Activated CD4-positive, alpha-beta T cell treated with anti-CD3 and anti-CD28 coated beads for 36 hours (primary cell): ENCODE measurements around the gene LIM2. TPM values are rescaled to one million over a fixed set of nuclear protein-coding genes. Genes with fewer than 3 reads are reported as not detected.
A peak's percentile ranks its signal among the peaks of the same experiment; 100 is the strongest.

Experiments used
- ATAC-seq: fragments of 200-7000 bp; cut with Tn5 transposase; one replicate; pipeline ENCODE4 v1.10.0; 2021; ENCODE audit warnings: mild to moderate bottlenecking, moderate library complexity
- CTCF ChIA-PET: fragments of 350-600 bp; sonication (Branson Sonifier 250); formaldehyde crosslinking; loops from one replicate; lab custom pipeline; 2021; ENCODE audit warnings: antibody characterized with exemption; lab: Charles Lee
- POLR2A ChIA-PET: fragments of 350-600 bp; sonication (Branson Sonifier 250); formaldehyde crosslinking; loops from one replicate; lab custom pipeline; 2021; ENCODE audit warnings: antibody characterized with exemption, inconsistent platforms; lab: Charles Lee
- DNase-seq: peaks from one replicate; pipeline ENCODE4 v3.0.0-alpha.2; 2020
- H3K27ac Mint-ChIP-seq: one replicate; pipeline ENCODE4 v1.8.0; 2021; ENCODE audit warnings: mixed read lengths
- H3K27me3 Mint-ChIP-seq: one replicate; pipeline ENCODE4 v1.8.0; 2021; ENCODE audit warnings: mixed read lengths
- H3K36me3 Mint-ChIP-seq: one replicate; pipeline ENCODE4 v1.8.0; 2021; ENCODE audit warnings: low read depth, mixed read lengths
- H3K4me1 Mint-ChIP-seq: one replicate; pipeline ENCODE4 v1.8.0; 2021; ENCODE audit warnings: mixed read lengths
- H3K4me3 Mint-ChIP-seq: one replicate; pipeline ENCODE4 v1.8.0; 2021; ENCODE audit warnings: mild to moderate bottlenecking, moderate library complexity, mixed read lengths
- H3K9me3 Mint-ChIP-seq: one replicate; pipeline ENCODE4 v1.8.0; 2021; ENCODE audit warnings: low read depth, mixed read lengths
- intact Hi-C, 2 experiments: fragments of 100-400 bp; cut with DNase I in 1 of 2; cut with micrococcal nuclease in 1 of 2; formaldehyde crosslinking; loops; one replicate each; pipeline versions ENCODE4 v1.14.2 to v1.15.1; 2022 to 2024; cut with DNase I, micrococcal nuclease
- total RNA-seq, 2 experiments: library from RNA; stranded (reverse); gene quantifications; one replicate each; pipeline ENCODE4 v1.2.3, GENCODE V29; 2021

The LIM2 gene
- total RNA-seq, 2 experiments from 2014 or later = 0.27 TPM; not detected in 1

GRCh38 chr19:51372649-51373504 is 14.9 kb downstream of the LIM2 start, which contains the start of gene NKG7:
NKG7 (minus strand) TSS chr19:51372654; CDS start chr19:51372535, 119 bp downstream.
- ATAC-seq (peak; percentile 83), DNase-seq (peak; percentile 89)
- H3K27ac Mint-ChIP-seq = peak within 1 kb of the TSS; percentile 94
- peaks cover 73% of the 10 kb centered on the region for H3K4me1 Mint-ChIP-seq
- peaks cover 22% of the 10 kb centered on the region for H3K36me3 Mint-ChIP-seq
- intact Hi-C loops = loop anchor here (1.0 kb wide), 2 partner anchors 21 to 68 kb away; no protein-coding TSS in a partner anchor
- ChIA-PET POLR2A (interaction anchor here (0.6 to 1.9 kb wide), 3 partner anchors 18 to 22 kb away, joined by 3 to 7 read pairs (median 5); no protein-coding TSS in a partner anchor), CTCF (interaction anchor here (1.3 to 1.6 kb wide), 2 partner anchors 24 to 33 kb away, joined by 5 read pairs; no protein-coding TSS in a partner anchor)
- no peaks in the 10 kb centered on the region for H3K27me3 Mint-ChIP-seq
- no peaks in the 10 kb centered on the region for H3K9me3 Mint-ChIP-seq
- peak within 1 kb of the TSS; percentile 70 for H3K4me3 Mint-ChIP-seq

DNA sequence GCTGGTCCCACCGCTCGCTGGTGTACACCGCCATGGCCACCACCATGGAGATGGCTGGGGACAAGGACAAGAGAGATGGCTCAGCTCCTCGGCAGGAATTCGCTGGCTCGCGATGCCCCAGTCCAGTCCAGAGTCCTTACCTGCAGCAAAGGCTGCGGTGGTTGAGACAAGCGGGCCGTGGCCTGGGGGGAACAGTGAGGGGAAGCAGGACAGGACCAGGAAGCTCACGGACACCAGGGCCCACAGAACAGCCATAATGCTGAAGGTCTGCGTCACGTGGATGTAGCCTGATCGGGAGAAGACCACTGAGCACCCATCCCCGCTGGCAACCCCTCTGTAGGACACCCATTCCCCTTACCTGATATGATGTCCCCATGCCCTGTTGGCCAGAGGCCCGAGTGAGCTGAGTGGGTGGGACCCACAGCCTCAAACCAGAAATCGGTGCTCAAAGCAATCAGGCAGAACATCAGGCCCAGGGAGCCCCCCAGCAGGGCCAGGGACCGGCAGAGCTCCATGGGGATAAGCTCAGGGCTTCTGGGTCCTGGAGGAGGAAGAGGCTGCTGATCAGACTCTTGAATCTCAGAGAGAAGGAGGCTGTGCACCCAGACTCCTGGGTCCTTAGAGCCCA is 15.6 kb downstream of the LIM2 start:
- CTCF ChIA-PET = interaction anchor here (1.0 to 1.6 kb wide), 4 partner anchors 9 to 32 kb away, joined by 3 to 5 read pairs (median 5); no protein-coding TSS in a partner anchor

GRCh38 chr19:51371186-51371690 is 16.5 kb downstream of the LIM2 start:
- POLR2A ChIA-PET = interaction anchor here (1.1 kb wide), 1 partner anchor 24 kb away, joined by 6 read pairs; no protein-coding TSS in a partner anchor

More for the DNA sequence above, 15.6 kb downstream of the LIM2 start:
- POLR2A ChIA-PET = interaction anchor here (1.1 to 1.9 kb wide), 3 partner anchors 22 to 23 kb away, joined by 5 to 7 read pairs (median 6); no protein-coding TSS in a partner anchor
- Mint-ChIP-seq H3K27ac (peak overlapping the region; percentile 94), H3K4me1 (peaks cover 73% of the 10 kb centered on the region), H3K27me3 (no peaks in the 10 kb centered on the region), H3K36me3 (peaks cover 24% of the 10 kb centered on the region), H3K9me3 (no peaks in the 10 kb centered on the region), H3K4me3 (peak overlapping the region; percentile 70)
- intact Hi-C loops = loop anchor here in 1 of 2 experiments (1.0 kb wide), 1 partner anchor 69 kb away; no protein-coding TSS in a partner anchor
- DNase-seq = no peak
- ATAC-seq = no peak

DNA sequence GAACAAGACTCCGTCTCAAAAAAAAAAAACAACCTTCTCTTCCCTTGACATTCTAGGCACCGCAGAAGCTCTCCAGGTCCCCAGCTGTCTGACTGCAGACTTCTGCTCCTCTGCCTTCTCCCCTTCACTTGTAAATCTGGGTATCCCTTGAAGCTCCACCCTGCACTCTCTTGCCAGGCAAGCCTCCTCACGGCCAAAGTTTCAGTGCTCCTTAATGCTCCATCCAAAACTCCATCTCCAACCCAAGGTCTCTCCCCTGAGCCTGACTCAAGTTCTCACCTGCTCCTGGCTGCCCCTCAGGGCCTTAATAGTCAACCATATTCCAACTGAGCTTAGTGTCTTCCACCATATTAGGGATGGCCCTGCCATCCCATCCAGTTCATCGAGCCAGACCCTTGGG is 17.5 kb downstream of the LIM2 start:
- DNase-seq (no peak), ATAC-seq (no peak)
- POLR2A ChIA-PET = no interaction called here
- peaks cover 60% of the 10 kb centered on the region for H3K4me1 Mint-ChIP-seq
- H3K36me3 Mint-ChIP-seq = peaks cover 31% of the 10 kb centered on the region
- H3K27me3 Mint-ChIP-seq = no peaks in the 10 kb centered on the region
- H3K27ac Mint-ChIP-seq = peak overlapping the region; percentile 94
- peak overlapping the region; percentile 70 for H3K4me3 Mint-ChIP-seq
- CTCF ChIA-PET = interaction anchor here (0.6 to 1.2 kb wide), 3 partner anchors 11 to 1892 kb away, joined by 3 to 4 read pairs (median 3); no protein-coding TSS in a partner anchor
- intact Hi-C loops = no loop called here
- H3K9me3 Mint-ChIP-seq = no peaks in the 10 kb centered on the region

More at GRCh38 chr19:51371186-51371690, 16.5 kb downstream of the LIM2 start:
- Mint-ChIP-seq H3K27ac (peak overlapping the region; percentile 94), H3K36me3 (peaks cover 28% of the 10 kb centered on the region), H3K4me1 (peaks cover 65% of the 10 kb centered on the region), H3K4me3 (peak overlapping the region; percentile 70), H3K27me3 (no peaks in the 10 kb centered on the region), H3K9me3 (no peaks in the 10 kb centered on the region)
- no peak for ATAC-seq
- intact Hi-C loops = no loop called here
- CTCF ChIA-PET = interaction anchor here (1.0 to 1.3 kb wide), 3 partner anchors 8 to 32 kb away, joined by 3 to 5 read pairs (median 5); no protein-coding TSS in a partner anchor
- DNase-seq = no peak

DNA sequence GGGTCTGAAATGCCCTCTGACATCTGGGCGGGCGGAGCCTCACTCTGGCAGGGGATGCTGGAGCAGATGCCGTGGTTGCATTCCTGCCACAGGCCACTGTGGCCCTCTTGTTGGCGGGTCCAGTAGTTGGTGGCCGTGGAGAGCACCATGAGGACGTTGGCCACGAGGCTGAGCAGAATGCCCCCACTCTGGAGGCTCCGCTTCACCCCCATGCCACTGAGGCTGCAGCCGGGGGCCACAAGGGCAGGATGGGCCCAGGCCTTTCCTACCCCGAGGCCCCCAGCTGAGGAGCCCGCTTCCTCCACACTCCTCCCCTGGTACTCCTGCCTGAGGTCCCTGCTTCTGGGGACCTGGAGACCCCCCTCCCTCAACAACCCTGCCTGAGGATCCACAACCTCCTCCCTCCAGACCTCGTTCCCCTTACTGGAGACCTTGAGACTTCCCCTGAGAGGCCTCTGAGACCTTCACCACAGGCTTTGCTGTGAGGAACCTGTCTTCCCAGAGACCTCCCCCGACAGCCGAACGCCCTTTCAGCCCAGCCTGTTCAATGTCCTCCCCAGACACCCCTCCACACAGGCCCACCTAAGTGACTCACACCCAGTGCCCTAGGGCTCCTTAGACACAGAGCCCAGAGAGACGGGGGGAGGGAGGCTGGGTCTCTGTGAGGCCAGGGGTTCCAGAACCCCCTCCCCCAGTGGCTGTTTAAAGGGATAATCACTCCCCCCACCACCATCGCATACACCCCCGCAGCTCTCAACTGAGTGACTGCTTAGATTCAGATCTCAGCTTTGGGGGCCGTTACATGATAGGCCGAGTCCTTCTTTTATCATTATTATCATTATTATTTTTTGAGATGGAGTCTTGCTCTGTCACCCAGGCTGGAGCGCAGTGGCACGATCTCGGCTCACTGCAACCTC is 19.1 kb downstream of the LIM2 start, which contains the start of gene CLDND2:
CLDND2 (minus strand) TSS at position 638 of the 917 bp plus-strand sequence; CDS start at position 212, 426 bp downstream.
- peak within 1 kb of the TSS; percentile 90 for H3K4me3 Mint-ChIP-seq
- H3K9me3 Mint-ChIP-seq = no peaks in the 10 kb centered on the region
- ChIA-PET CTCF (interaction anchor here (1.0 to 1.7 kb wide), 5 partner anchors 11 to 53 kb away, joined by 3 to 11 read pairs (median 5); no protein-coding TSS in a partner anchor), POLR2A (interaction anchor here (0.9 to 2.1 kb wide), 4 partner anchors 14 to 80 kb away, joined by 4 to 11 read pairs (median 6); no protein-coding TSS in a partner anchor)
- peaks cover 58% of the 10 kb centered on the region for H3K4me1 Mint-ChIP-seq
- no peaks in the 10 kb centered on the region for H3K27me3 Mint-ChIP-seq
- H3K27ac Mint-ChIP-seq = peak within 1 kb of the TSS; percentile 97
- intact Hi-C loops = no loop called here
- peak; percentile 31 for DNase-seq
- ATAC-seq = no peak
- peaks cover 28% of the 10 kb centered on the region for H3K36me3 Mint-ChIP-seq

- Mint-ChIP-seq H3K27ac (peak overlapping the region; percentile 97), H3K4me1 (peaks cover 58% of the 10 kb centered on the region), H3K27me3 (no peaks in the 10 kb centered on the region), H3K36me3 (peaks cover 31% of the 10 kb centered on the region), H3K9me3 (no peaks in the 10 kb centered on the region), H3K4me3 (peak overlapping the region; percentile 90)
- POLR2A ChIA-PET = interaction anchor here (0.6 to 2.1 kb wide), 7 partner anchors 13 to 337 kb away, joined by 3 to 11 read pairs (median 4); no protein-coding TSS in a partner anchor
- ATAC-seq (peak; percentile 83), DNase-seq (peak; percentile 99)
- CTCF ChIA-PET = interaction anchor here (0.8 to 1.7 kb wide), 6 partner anchors 12 to 141 kb away, joined by 3 to 11 read pairs (median 4); no protein-coding TSS in a partner anchor
- intact Hi-C loops = loop anchor here (1.0 to 2.0 kb wide), 8 partner anchors 27 to 563 kb away; partner anchors contain the start of gene CTU1 (in 1 of the 2)
Observed at GRCh38 chr19:51367565-51368365, 20.0 kb downstream of the LIM2 start.

- CTCF ChIA-PET = interaction anchor here (0.8 to 1.7 kb wide), 5 partner anchors 13 to 141 kb away, joined by 3 to 11 read pairs (median 5); no protein-coding TSS in a partner anchor
- DNase-seq (no peak), ATAC-seq (no peak)
- peaks cover 31% of the 10 kb centered on the region for H3K36me3 Mint-ChIP-seq
- H3K4me3 Mint-ChIP-seq = peak overlapping the region; percentile 90
- H3K27me3 Mint-ChIP-seq = no peaks in the 10 kb centered on the region
- POLR2A ChIA-PET = interaction anchor here (0.6 to 2.1 kb wide), 7 partner anchors 13 to 337 kb away, joined by 3 to 11 read pairs (median 4); no protein-coding TSS in a partner anchor
- intact Hi-C loops = loop anchor here (1.0 to 2.0 kb wide), 8 partner anchors 27 to 562 kb away; partner anchors contain the start of gene CTU1 (in 1 of the 2)
- H3K27ac Mint-ChIP-seq = peak overlapping the region; percentile 97
- H3K9me3 Mint-ChIP-seq = no peaks in the 10 kb centered on the region
- H3K4me1 Mint-ChIP-seq = peaks cover 58% of the 10 kb centered on the region
Observed at GRCh38 chr19:51367255-51367564, 20.6 kb downstream of the LIM2 start.

- CTCF ChIA-PET = interaction anchor here (1.0 to 1.5 kb wide), 3 partner anchors 26 to 295 kb away, joined by 3 to 11 read pairs (median 5); no protein-coding TSS in a partner anchor
- intact Hi-C loops = loop anchor here (1.0 to 2.0 kb wide), 9 partner anchors 27 to 562 kb away; partner anchors contain the start of gene CTU1 (in 1 of the 2)
- Mint-ChIP-seq H3K27me3 (no peaks in the 10 kb centered on the region), H3K36me3 (peaks cover 32% of the 10 kb centered on the region), H3K4me3 (peak overlapping the region; percentile 90), H3K9me3 (no peaks in the 10 kb centered on the region), H3K27ac (peak overlapping the region; percentile 97), H3K4me1 (peaks cover 57% of the 10 kb centered on the region)
- peak; percentile 66 for ATAC-seq
- peak; percentile 97 for DNase-seq
- POLR2A ChIA-PET = interaction anchor here (1.6 to 2.1 kb wide), 2 partner anchors 28 to 29 kb away, joined by 9 to 11 read pairs; no protein-coding TSS in a partner anchor
Observed at GRCh38 chr19:51366389-51367254, 21.2 kb downstream of the LIM2 start.
